Thoracic aorta (tissue), 2 donors: ENCODE data around the gene SPATA13. TPM values are rescaled to one million over a fixed set of nuclear protein-coding genes. Genes with fewer than 3 reads are reported as not detected.

ENCODE experiments used
- ATAC-seq: fragments of 150-250 bp; one replicate; pipeline ENCODE4 v1.8.0; 2017; ENCODE audit warnings: low read depth; ENCODE audit not compliant: insufficient number of reproducible peaks, low FRiP score
- DNase-seq: peaks from one replicate; pipeline ENCODE4 v3.0.0-alpha.2; 2020; ENCODE audit warnings: low spot score
- H3K27ac ChIP-seq, 2 donors: fragments of 200-600 bp; sonication (generic); 1 replicate in 1 of 2; 2 replicates in 1 of 2; pipeline ENCODE4 v1.5.1; 2016; ENCODE audit warnings: mild to moderate bottlenecking in 2 of 2, moderate library complexity in 2 of 2
- H3K27me3 ChIP-seq: fragments of 200-600 bp; sonication (generic); replicated peaks from 2 replicates; pipeline ENCODE4 v1.6.0; 2016; ENCODE audit warnings: mild to moderate bottlenecking; ENCODE audit not compliant: insufficient read depth
- H3K36me3 ChIP-seq: fragments of 200-600 bp; sonication (generic); one replicate; pipeline ENCODE4 v1.5.1; 2016
- H3K4me1 ChIP-seq, 2 donors: fragments of 200-600 bp; sonication (generic); 1 replicate in 1 of 2; 2 replicates in 1 of 2; pipeline versions ENCODE4 v1.5.1 to v1.6.0; 2016; ENCODE audit warnings: low read depth in 2 of 2, mild to moderate bottlenecking in 1 of 2; ENCODE audit not compliant: control insufficient read depth in 1 of 2
- H3K4me3 ChIP-seq: fragments of 200-600 bp; sonication (generic); 2 replicates; pipeline ENCODE4 v1.5.1; 2016; ENCODE audit warnings: mild to moderate bottlenecking
- H3K9me3 ChIP-seq: fragments of 200-600 bp; sonication (generic); 2 replicates; pipeline ENCODE4 v1.5.1; 2016
- CTCF ChIP-seq: fragments of 200-600 bp; sonication (generic); IDR thresholded peaks from one replicate; pipeline ENCODE4 v1.5.1; 2019; ENCODE audit warnings: antibody characterized with exemption
- total RNA-seq, 2 donors: library from RNA; depleted of rRNA; stranded (reverse); fragments of >200 nt; gene quantifications; one replicate each; pipeline versions ENCODE4 v1.1.0 to v1.2.3, GENCODE V29; 2016

SPATA13 gene
- total RNA-seq, 2 donors from 2014 or later, result 14.5 to 33.4 TPM

GRCh38 chr13:24212674-24213073 is 52.2 kb downstream of the SPATA13 start:
- H3K27ac ChIP-seq, result no peak overlapping the region
- no peak for ATAC-seq
- H3K9me3 ChIP-seq, result no peaks in the 10 kb centered on the region
- no peaks in the 10 kb centered on the region for H3K36me3 ChIP-seq
- H3K4me1 ChIP-seq, result peaks cover 0 to 12% of the 10 kb centered on the region in 2 donors
- no peak overlapping the region for H3K4me3 ChIP-seq
- no peak for TF ChIP-seq CTCF
- DNase-seq, result no peak
- H3K27me3 ChIP-seq, result no peaks in the 10 kb centered on the region

GRCh38 chr13:24213932-24214331 is 53.4 kb downstream of the SPATA13 start:
- no peak for TF ChIP-seq CTCF
- no peak overlapping the region for H3K27ac ChIP-seq
- no peaks in the 10 kb centered on the region for H3K36me3 ChIP-seq
- no peak for ATAC-seq
- H3K4me3 ChIP-seq, result no peak overlapping the region
- H3K9me3 ChIP-seq, result no peaks in the 10 kb centered on the region
- H3K4me1 ChIP-seq, result peaks cover 0 to 12% of the 10 kb centered on the region in 2 donors
- H3K27me3 ChIP-seq, result no peaks in the 10 kb centered on the region
- DNase-seq, result no peak

GRCh38 chr13:24214528-24214927 is 54.0 kb downstream of the SPATA13 start:
- H3K9me3 ChIP-seq, result no peaks in the 10 kb centered on the region
- no peak for DNase-seq
- H3K36me3 ChIP-seq, result no peaks in the 10 kb centered on the region
- H3K4me3 ChIP-seq, result no peak overlapping the region
- TF ChIP-seq CTCF, result no peak
- no peaks in the 10 kb centered on the region for H3K27me3 ChIP-seq
- no peak overlapping the region for H3K27ac ChIP-seq
- ATAC-seq, result no peak
- H3K4me1 ChIP-seq, result peaks cover 0 to 12% of the 10 kb centered on the region in 2 donors

GRCh38 chr13:24215126-24215525 is 54.6 kb downstream of the SPATA13 start:
- H3K4me1 ChIP-seq, result peaks cover 0 to 12% of the 10 kb centered on the region in 2 donors
- no peak for TF ChIP-seq CTCF
- H3K27ac ChIP-seq, result no peak overlapping the region
- no peaks in the 10 kb centered on the region for H3K9me3 ChIP-seq
- H3K27me3 ChIP-seq, result no peaks in the 10 kb centered on the region
- H3K4me3 ChIP-seq, result no peak overlapping the region
- no peaks in the 10 kb centered on the region for H3K36me3 ChIP-seq
- ATAC-seq (no peak), DNase-seq (no peak)

- no peak for TF ChIP-seq CTCF
- no peak for DNase-seq
- ATAC-seq, result no peak
- Histone ChIP-seq H3K36me3 (no peaks in the 10 kb centered on the region), H3K4me1 (peaks cover 0 to 12% of the 10 kb centered on the region in 2 donors), H3K4me3 (no peak overlapping the region), H3K27me3 (no peaks in the 10 kb centered on the region), H3K27ac (no peak overlapping the region), H3K9me3 (no peaks in the 10 kb centered on the region)
Measured at GRCh38 chr13:24215732-24216131, 55.2 kb downstream of the SPATA13 start.
